HG03097 (cell line): ENCODE measurements around the gene SULT1A2.
"Not testable (repeated sequence)": the region's sequence is repeated elsewhere in the genome, so short reads cannot be mapped to it uniquely, and the experiment has no call there.

Experiments
- ATAC-seq: cut with Tn5 transposase; IDR thresholded peaks from one replicate; pipeline ENCODE4 v1.9.1; 2021; ENCODE audit not compliant: unreplicated experiment, low FRiP score

SULT1A2 gene

DNA sequence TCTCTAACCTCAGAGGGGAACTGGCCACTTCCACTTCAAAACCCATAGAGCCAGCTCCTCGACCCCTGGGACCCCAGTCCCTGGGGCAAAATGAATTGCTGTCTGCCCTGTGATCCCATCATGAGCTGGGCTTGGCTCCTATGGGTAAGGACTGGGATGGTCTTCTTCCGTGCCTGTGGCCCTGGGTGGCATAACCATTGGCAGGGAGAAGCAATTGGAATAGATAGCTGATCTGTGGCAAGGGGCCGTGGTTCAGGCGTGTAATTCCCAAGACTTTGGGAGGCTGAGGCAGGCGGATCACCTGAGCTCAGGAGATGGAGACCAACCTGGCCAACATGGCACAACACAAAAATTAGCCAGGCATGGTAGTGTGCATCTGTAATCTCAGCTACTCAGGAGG lies 4.3 kb downstream of the SULT1A2 start:
- no peak for ATAC-seq

DNA sequence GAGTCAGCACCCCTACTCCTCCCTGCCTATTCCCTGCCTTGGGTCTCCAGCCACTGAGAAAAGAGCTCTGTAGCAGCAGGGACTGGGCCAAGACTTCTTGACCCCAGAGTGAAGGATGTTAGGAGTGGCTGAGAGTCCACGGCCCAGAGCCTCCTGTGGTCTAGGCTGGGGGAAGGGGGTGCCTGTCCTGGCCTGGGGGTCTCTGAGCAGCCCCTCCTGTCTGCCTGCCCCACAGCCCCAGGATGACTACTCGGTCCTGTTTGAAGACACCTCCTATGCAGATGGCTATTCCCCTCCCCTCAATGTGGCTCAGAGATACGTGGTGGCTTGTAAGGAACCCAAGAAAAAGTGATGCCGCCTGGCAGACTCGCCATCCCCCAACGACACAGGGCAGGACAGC lies 5.5 kb downstream of the SULT1A2 start:
- no peak for ATAC-seq

DNA sequence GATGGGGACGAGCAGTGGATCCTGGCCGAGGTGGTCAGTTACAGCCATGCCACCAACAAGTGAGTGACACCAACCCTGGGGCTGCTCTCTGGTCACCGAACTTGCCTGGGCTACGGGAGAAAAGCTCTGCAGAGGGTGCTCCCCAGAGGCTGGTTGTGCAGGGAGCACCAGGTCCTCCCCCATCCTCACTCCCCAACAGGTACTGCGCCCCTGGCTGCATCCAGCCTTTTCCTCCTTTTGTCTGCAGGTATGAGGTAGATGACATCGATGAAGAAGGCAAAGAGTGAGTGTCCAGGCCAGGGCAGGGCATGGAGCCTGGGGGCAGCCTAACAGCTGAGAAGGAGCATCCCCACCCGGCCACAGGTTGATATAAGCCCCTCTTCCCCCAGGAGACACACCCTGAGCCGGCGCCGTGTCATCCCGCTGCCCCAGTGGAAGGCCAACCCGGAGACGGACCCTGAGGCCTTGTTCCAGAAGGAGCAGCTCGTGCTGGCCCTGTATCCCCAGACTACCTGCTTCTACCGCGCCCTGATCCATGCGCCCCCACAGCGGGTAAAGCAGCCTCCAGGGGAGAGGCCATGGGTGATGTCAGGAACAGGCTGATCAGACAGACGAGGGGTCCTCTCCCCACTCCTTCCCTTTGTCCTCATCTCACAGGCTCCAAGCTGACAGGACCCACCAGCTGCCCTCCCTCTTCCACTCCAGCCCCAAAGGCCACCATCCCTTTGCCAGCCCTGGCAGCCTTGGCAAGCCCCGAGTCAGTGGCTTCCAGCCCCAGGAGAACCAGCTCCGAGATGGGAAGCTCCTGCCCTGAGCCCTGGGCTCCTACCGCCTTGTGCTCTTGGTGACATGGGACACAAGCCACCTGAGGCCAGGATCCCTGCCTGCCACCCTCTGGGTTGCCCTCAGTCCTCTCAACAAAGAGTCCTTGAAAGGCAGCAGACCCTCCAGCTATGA lies 6.2 kb downstream of the SULT1A2 start:
- no peak for ATAC-seq

DNA sequence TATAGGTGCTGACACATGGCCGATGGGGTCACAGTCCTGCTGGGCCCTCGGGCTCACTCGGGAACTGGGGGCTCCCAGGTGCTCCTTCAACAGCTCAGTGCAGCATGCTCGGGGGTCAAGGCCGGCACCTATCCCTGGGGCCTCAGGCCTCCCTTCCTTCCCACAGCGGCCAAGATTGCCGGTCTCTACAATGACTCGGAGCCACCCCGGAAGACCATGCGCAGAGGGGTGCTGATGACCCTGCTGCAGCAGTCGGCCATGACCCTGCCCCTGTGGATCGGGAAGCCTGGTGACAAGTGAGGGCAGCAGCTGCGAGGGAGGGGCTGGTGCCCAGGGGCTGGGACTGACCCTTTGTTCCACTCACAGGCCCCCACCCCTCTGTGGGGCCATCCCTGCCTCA lies 6.9 kb downstream of the SULT1A2 start:
- no peak for ATAC-seq

DNA sequence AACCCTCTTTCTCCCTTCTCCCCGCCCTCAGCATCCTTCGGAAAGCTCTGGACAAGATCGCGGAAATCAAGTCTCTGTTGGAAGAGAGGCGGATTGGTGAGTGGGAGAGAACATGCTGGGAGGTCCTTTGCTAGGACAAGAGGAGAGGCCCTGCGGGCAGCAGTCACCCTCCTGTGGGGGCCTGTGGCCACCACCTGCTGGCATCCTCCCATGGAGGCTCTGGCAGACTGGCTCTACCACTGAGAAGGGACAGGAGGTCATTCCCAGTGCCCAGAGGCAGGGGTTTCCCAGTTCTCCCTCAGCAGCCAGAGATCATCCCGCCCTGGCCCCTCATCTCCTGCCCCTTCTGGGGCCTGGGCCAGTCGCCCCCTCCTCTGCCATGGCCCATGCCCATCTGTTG lies 7.8 kb downstream of the SULT1A2 start:
- ATAC-seq: no peak

DNA sequence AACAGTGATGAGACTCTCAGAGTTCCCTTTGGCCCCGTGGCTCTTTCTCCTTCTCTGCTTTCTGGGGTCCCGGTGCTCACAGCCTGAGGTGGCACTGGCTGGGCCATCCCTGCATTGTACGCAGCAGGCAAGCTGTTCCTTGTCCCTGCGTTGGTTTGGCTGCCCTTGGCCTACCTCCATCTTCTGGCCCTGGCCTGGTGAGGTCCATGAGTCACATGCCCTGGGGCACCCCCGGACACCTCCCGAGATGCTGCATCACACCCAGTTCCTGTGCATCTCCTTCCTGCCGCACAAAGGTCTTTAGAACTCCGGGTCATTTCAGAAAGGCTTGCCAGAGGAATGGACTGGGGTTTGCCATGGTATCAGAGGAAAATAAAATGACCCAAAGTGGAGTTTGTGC lies 9.5 kb downstream of the SULT1A2 start:
- no peak for ATAC-seq

DNA sequence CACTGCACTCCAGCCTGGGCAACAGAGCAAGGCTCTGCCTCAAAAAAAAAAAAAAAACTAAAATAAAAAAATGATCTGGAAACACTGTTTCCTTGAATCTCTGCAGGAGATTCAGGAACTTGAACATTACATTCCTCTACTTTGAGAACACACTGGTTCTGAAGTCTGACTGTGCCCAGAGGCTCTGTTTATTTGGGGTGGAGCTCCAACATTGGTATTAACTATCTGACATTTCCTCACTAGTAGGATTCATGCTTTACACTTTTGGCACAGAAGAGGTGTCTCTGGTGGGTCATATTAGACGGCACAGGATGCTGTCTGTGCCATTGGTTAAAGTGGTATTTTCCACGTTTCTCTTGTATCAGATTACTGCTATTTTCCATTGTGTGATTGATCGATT lies 10.4 kb downstream of the SULT1A2 start:
- no peak for ATAC-seq

DNA sequence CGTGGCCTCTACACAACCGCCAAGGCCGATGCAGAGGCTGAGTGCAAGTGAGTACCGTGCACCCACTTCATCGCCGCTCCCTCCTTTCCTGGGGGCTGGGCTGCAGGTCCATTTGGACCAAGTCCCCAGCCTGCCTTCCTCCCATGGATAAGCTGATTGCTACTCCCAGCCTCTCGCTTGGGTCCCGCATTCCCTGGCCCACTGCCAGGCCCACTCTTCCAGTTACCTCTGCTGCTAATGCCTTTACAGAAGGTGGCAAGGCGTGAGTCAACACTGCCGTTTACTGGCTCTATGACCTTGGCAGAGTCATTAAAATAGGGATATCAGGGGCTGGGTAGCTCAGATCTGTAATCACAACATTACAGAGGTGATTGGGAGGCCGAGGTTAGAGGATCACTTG lies 11.2 kb downstream of the SULT1A2 start:
- no peak for ATAC-seq

DNA sequence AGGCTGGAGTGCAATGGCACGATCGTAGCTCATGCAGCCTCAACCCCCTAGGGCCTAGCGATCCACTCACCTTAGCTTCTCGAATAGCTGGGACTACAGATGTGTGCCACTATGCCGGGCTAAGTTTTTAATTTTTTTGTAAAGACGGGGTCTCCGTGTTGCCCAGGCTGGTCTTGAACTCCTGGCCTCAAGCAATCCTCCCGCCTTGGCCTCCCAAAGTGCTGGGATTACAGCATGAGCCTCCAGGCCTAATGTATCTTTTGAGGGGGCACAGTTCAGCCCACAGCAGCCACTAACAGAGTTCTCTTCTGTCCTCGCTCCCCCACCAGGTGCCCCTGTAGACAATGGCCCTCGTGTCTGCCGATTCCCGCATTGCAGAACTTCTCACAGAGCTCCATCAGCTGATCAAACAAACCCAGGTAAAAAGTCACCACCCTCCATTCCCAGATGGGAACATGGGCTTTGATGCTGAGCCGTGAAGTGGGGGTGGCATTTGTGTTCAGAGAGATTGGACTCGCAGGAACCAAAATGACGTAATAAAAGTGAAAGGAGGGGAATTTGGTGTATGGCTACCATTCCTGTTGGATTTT lies 16.0 kb downstream of the SULT1A2 start:
- no peak for ATAC-seq

DNA sequence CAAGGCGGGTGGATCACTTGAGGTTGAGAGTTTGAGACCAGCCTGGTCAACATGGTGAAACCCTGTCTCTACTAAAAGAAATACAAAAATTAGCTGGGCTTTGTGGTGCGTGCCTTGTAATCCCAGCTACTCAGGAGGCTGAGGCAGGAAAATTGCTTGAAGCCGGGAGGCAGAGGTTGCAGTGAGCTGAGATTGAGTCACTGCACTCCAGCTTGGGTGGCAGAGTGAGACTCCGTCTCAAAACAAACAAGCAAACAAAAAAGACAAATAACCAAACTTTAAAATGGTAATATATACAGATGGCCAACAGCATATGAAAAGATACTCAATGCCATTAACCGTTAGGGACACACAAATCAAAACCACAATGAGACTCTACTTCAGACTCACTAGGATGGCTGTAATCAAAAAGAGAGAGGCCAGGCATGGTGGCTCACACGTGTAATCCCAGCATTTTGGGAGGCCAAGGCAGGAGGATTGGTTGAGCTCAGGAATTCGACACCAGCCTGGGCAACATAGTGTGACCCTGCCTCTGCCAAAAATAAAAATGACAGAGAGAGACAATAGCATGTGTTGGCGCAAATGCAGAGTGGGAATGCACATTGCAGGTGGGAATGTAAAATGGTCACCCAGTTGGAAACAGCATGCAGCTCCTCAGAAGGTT lies 21.3 kb downstream of the SULT1A2 start:
- no peak for ATAC-seq

DNA sequence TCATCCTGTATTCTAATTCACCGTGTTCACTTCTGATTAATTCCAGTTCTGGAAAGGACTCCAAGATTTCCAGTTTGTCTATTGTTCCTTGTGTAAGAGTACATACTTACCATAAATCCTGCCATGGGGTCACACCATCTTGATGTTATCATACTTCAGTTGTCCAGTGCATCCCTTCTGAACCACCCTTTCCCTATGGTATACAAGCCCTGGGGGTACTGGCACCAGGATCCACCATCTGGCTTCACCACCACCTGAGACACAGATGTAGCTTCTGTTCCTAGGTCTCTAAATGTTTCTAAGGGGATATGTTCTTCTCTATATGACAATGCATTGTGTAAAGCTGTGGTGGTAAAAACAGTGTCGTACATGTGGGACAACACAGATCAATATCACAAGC lies 21.9 kb downstream of the SULT1A2 start:
- no peak for ATAC-seq

DNA sequence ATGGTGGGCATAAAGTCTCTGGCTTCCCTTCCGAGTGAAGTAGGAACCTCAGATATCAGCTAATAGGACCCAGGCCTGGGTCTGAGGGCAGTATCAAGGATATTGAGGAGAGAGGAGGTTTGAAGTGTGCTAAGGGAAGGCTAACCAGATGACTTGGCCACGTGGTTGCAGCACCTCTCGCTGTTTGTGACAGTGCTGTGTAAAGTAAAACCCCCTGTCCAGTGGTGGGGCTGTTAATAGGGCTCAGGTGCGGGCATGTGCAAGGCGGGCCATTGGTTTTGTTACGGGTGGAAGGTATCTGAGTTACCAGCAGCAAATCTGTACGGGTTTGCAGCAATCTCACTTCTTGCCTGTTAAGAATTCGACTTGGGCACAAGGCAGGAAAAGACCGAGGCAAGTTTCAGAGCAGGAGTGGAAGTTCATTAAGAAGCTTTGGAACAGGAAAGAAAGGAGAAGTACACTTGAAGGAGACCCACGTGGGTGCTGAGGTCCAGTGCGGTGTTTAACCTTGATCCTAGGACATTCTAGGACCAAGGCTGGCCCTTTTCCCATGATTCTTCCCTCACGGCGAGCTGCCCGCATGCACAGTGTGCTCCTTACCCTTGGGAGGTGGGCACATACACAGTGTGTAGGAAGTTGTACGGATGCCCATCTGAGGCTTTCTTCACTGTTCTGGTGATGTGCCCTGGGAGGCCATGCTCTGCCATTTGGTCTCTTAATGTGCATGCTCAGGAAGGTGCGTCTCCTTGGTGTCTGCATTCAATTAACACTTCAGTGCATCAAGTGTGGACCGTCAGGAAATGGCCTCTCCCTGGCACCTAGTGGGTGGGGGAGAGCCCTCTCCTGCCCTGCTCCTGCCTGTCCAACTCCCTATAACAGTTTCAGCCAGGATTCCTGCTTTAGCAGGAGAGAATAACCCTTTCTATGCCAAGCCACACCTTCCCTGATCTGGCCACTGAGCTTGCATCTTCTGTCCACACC lies 22.8 kb downstream of the SULT1A2 start:
- no peak for ATAC-seq

DNA sequence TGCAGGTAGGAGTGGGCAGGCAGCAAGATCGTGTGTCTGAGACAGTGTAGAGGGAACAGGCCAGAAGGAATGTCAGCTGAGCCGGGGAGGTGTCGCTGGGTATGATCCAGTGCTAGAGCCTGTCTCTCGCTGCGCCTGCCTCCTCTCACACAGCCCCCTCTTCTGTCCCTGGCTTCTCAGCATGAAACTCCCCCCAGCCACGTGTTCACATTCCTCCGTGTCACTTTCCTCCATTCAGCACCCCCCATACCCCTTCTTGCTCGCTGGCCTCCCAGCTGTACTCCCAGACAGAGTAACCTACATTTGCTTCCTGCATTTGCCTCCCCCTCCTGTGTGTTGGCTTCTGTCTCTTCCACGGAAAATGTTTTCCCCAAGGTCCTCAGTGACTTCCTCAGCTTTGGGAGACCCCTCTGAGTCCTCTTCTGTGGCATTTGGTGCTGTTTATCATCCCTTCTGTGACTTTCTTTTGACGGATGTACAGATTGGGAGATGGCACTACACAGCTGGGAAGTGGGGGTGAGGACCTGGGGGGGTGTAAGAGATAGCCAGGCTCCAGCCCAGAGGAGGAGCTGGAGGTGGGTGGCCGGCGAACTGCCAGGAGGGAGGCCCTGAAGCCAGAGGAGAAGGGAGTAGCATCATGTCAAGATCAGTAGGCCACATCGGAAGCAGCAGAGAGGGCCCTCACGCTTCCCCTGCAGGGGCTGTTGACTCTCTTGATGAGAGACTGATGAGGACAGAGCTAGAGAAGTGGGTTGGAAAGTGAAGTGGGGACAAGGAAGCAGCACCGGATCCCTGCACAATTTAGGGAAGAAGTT lies 23.9 kb downstream of the SULT1A2 start:
- no peak for ATAC-seq

DNA sequence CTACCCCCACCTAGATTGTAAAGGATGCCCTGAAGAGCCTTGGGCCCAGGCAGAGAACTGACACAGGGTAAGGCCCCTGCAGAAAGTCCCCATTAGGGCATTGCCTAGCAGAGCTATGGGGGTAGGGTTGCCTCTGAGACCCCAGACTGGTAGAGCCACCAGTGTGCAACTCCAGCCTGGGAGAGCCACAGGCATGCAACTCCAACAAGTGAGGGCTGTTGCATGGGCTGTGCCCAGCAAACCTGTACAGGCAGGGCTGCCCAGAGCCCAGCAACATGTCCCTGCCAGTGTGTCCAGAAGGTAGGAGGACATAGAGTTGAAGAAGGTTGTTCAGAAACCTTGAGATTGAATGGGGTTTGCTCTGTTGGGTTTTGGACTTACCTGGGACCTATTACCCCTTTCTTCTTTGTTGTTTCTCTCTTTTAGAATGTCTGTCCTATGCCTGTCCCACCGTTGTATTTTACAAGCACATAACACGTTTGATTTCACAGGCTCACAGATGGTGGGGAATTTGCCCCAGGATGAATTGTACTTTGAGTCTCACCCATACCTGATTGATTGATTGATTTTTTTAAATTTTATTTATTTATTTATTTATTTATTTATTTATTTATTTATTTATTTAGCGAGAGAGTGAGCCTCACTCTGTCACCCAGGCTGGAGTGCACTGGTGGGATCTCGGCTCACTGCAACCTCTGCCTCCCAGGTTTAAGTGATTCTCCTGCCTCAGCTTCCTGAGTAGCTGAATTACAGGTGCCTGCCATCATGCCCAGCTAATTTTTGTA lies 26.7 kb downstream of the SULT1A2 start:
- ATAC-seq: no peak

DNA sequence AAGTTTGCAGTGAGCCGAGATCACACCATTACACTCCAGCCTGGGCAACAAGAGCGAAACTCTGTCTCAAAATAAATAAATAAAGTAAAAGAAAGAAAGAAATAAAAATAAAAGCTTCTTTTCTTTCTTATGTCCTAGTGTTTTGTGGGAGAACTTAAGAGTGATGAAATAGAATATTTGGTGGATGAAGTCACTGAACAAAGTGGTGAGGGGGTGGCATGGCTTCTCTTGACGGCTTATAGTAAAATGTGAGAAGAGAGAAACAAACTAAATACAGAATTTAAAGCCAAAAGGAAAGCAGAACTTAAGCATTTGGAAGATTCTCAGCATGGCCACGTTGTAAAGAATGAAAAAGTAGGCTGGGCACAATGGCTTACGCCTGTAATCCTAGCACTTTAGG lies 27.8 kb downstream of the SULT1A2 start:
- ATAC-seq: no peak

DNA sequence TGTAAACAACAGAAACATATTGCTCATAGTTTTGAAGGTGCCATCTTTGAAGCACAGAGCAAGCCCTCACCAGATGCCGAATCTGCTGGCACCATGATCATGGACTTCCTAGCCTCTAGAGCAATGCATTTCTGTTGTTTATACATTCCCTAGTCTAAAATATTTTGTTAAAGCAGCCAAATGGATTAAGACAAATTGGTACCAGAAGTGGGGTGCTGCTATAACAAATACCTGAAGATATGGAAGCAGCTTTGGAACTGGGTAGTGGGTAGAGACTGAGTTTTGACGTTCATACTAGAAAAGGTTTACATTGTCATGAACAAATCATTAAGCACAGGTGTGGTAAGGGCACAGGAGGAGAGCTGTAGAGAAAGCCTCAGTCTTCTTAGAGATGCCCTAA lies 29.6 kb downstream of the SULT1A2 start:
- ATAC-seq: no peak

DNA sequence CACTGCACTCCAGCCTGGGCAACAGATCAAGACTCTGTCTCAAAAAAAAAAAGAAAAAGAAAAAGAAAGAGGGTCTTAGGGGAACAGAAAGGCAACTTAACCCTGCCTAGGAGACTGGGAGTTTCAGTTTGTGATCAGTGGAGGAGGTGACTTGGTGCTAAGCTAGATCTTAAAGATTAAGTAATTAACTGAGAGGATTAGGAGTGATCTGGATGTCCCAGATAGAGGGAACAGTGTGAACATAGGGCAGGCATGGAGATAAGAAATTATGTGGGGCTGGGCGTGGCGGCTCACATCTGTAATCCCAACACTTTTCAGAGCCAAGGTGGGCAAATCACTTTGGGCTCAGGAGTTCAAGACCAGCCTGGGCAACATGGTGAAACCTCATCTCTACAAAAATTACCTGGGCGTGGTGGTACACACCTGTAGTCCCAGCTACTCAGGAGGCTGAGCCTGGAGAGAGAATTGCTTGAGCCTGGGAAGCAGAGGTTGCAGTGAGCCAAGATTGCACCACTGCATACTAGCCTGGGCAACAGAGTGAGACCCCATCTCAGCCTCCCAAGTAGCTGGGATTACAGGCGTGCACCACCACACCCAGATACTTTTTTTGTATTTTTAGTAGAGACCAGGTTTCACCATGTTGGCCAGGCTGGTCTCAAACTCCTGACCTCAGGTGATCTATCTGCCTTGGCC lies 30.5 kb downstream of the SULT1A2 start:
- ATAC-seq: not testable (repeated sequence)

DNA sequence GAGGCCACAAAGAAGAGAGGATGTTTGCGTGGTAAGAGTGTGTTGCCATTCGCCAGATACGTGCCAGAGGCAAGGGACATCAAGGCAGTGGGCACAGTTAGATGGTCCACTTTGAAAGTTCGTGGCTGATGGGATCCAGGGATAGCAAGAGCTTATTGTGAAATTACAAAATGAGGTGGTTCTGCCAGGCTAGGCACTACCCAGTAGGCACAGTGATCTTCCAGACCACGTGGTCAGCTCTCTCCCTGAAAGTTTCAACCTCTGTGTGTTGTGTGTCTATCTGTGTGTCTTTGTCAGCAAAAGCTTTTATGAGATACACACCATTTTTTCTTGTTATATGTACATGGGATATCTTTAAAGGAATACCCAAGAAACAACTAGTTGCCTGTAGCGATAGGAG lies 33.6 kb downstream of the SULT1A2 start:
- ATAC-seq: no peak
